WTC11 (cell line): Measurements from ENCODE around the gene COPB2. TPM values are rescaled to one million over a fixed set of nuclear protein-coding genes. Genes with fewer than 3 reads are reported as not detected.

ENCODE experiments used
- ATAC-seq: fragments of 200-7000 bp; cut with Tn5 transposase; 2 replicates; pipeline ENCODE4 v1.10.0; 2021; ENCODE audit warnings: mild to moderate bottlenecking, moderate library complexity
- CTCF ChIA-PET: fragments of 300-600 bp; sonication (Branson Sonifier 250); formaldehyde crosslinking; loops from one replicate; lab custom pipeline; 2021; ENCODE audit warnings: antibody characterized with exemption; lab: Charles Lee
- POLR2A ChIA-PET: fragments of 350-600 bp; sonication (Branson Sonifier 250); formaldehyde crosslinking; loops from one replicate; lab custom pipeline; 2021; ENCODE audit warnings: antibody characterized with exemption; lab: Charles Lee
- DNase-seq: peaks from one replicate; pipeline ENCODE4 v3.0.0; 2021; ENCODE audit warnings: low spot score
- H3K27ac Mint-ChIP-seq: 2 replicates; pipeline ENCODE4 v1.8.0; 2021; ENCODE audit warnings: mixed read lengths
- H3K27me3 Mint-ChIP-seq: 2 replicates; pipeline ENCODE4 v1.8.0; 2021; ENCODE audit warnings: low read depth, mild to moderate bottlenecking, moderate library complexity, mixed read lengths
- H3K36me3 Mint-ChIP-seq: 2 replicates; pipeline ENCODE4 v1.8.0; 2021; ENCODE audit warnings: mixed read lengths
- H3K4me1 Mint-ChIP-seq: 2 replicates; pipeline ENCODE4 v1.8.0; 2022; ENCODE audit warnings: mixed read lengths
- H3K4me3 Mint-ChIP-seq: 2 replicates; pipeline ENCODE4 v1.8.0; 2021; ENCODE audit warnings: mild to moderate bottlenecking, moderate library complexity, mixed read lengths
- H3K9me3 Mint-ChIP-seq: 2 replicates; pipeline ENCODE4 v1.8.0; 2021; ENCODE audit warnings: mixed read lengths
- ARID4B ChIP-seq: sonication (generic); formaldehyde crosslinking; IDR thresholded peaks from 2 replicates; pipeline ENCODE4 v1.8.0; 2023; ENCODE audit warnings: missing genetic modification reagents, mild to moderate bottlenecking, borderline replicate concordance
- ATF6 ChIP-seq: sonication (generic); formaldehyde crosslinking; IDR thresholded peaks from 2 replicates; pipeline ENCODE4 v1.8.1; 2023; ENCODE audit warnings: mild to moderate bottlenecking, missing genetic modification reagents
- CREM ChIP-seq: sonication (generic); formaldehyde crosslinking; IDR thresholded peaks from 2 replicates; pipeline ENCODE4 v1.8.1; 2022; ENCODE audit warnings: mild to moderate bottlenecking, missing genetic modification reagents, moderate library complexity
- CTCF ChIP-seq: fragments of 200-600 bp; IDR thresholded peaks from 2 replicates; pipeline ENCODE4 v1.8.0; 2022; ENCODE audit warnings: antibody characterized with exemption
- E2F5 ChIP-seq: sonication (generic); formaldehyde crosslinking; IDR thresholded peaks from 2 replicates; pipeline ENCODE4 v1.8.1; 2022; ENCODE audit warnings: mild to moderate bottlenecking, moderate library complexity, missing genetic modification reagents
- ETV6 ChIP-seq: sonication (generic); formaldehyde crosslinking; IDR thresholded peaks from 2 replicates; pipeline ENCODE4 v1.8.1; 2022; ENCODE audit warnings: mild to moderate bottlenecking, missing genetic modification reagents
- HMGXB4 ChIP-seq: sonication (generic); formaldehyde crosslinking; IDR thresholded peaks from 2 replicates; pipeline ENCODE4 v1.8.1; 2023; ENCODE audit warnings: mild to moderate bottlenecking, moderate library complexity, missing genetic modification reagents
- IRF1 ChIP-seq: sonication (generic); formaldehyde crosslinking; IDR thresholded peaks from 2 replicates; pipeline ENCODE4 v1.8.0; 2023; ENCODE audit warnings: missing genetic modification reagents
- MAX ChIP-seq: sonication (generic); formaldehyde crosslinking; IDR thresholded peaks from 2 replicates; pipeline ENCODE4 v1.8.0; 2022; ENCODE audit warnings: mild to moderate bottlenecking, missing genetic modification reagents
- MLX ChIP-seq: sonication (generic); formaldehyde crosslinking; IDR thresholded peaks from 2 replicates; pipeline ENCODE4 v1.8.1; 2023; ENCODE audit warnings: mild to moderate bottlenecking, missing genetic modification reagents, moderate library complexity
- MXD4 ChIP-seq: fragments of 250-450 bp; sonication (Bioruptor Pico); IDR thresholded peaks from 2 replicates; pipeline ENCODE4 v1.8.0; 2021; ENCODE audit warnings: mild to moderate bottlenecking, moderate library complexity, borderline replicate concordance
- NR2C2 ChIP-seq: sonication (generic); formaldehyde crosslinking; IDR thresholded peaks from 2 replicates; pipeline ENCODE4 v1.8.0; 2022; ENCODE audit warnings: mild to moderate bottlenecking, missing genetic modification reagents
- SMAD4 ChIP-seq: sonication (generic); formaldehyde crosslinking; IDR thresholded peaks from 2 replicates; pipeline ENCODE4 v1.8.0; 2022; ENCODE audit warnings: mild to moderate bottlenecking, missing genetic modification reagents
- SP1 ChIP-seq: sonication (generic); formaldehyde crosslinking; conservative IDR thresholded peaks from 2 replicates; pipeline ENCODE4 v1.8.1; 2022; ENCODE audit warnings: missing genetic modification reagents
- TCF7 ChIP-seq: sonication (generic); formaldehyde crosslinking; IDR thresholded peaks from 2 replicates; pipeline ENCODE4 v1.8.0; 2022; ENCODE audit warnings: mild to moderate bottlenecking, low read depth, missing genetic modification reagents, moderate library complexity
- TEAD1 ChIP-seq: sonication (generic); formaldehyde crosslinking; IDR thresholded peaks from 2 replicates; pipeline ENCODE4 v1.8.0; 2022; ENCODE audit warnings: mild to moderate bottlenecking, missing genetic modification reagents
- TP53 ChIP-seq: sonication (generic); formaldehyde crosslinking; IDR thresholded peaks from 2 replicates; pipeline ENCODE4 v1.8.1; 2023; ENCODE audit warnings: mild to moderate bottlenecking, missing genetic modification reagents
- USF1 ChIP-seq: sonication (generic); formaldehyde crosslinking; IDR thresholded peaks from 2 replicates; pipeline ENCODE4 v1.8.0; 2022; ENCODE audit warnings: mild to moderate bottlenecking, missing genetic modification reagents
- ZNF263 ChIP-seq: sonication (generic); formaldehyde crosslinking; IDR thresholded peaks from 2 replicates; pipeline ENCODE4 v1.8.1; 2022; ENCODE audit warnings: low read depth, mild to moderate bottlenecking, moderate library complexity, missing genetic modification reagents
- ZNF396 ChIP-seq: fragments of 250-450 bp; sonication (Bioruptor Pico); IDR thresholded peaks from 2 replicates; pipeline ENCODE4 v1.8.0; 2021; ENCODE audit warnings: mild to moderate bottlenecking, moderate library complexity, borderline replicate concordance
- total RNA-seq: library from RNA; stranded (reverse); gene quantifications from 3 replicates; pipeline ENCODE4 v1.2.3, GENCODE V29; 2021

Gene COPB2
- total RNA-seq, 1 experiment from 2014 or later = 141 TPM

GRCh38 chr3:139332092-139332491 lies 57.4 kb downstream of the COPB2 start (continued):
- TF ChIP-seq MXD4 (no peak), ETV6 (CRISPR knock-in tag) (no peak), NR2C2 (no peak), SMAD4 (CRISPR knock-in tag) (no peak), USF1 (CRISPR knock-in tag) (no peak), TCF7 (CRISPR knock-in tag) (no peak), MLX (CRISPR knock-in tag) (no peak), TP53 (CRISPR knock-in tag) (no peak)
- TF ChIP-seq, all 79 proteins: peak for 0

- no peaks in the 10 kb centered on the region for H3K36me3 Mint-ChIP-seq
- TF ChIP-seq ARID4B (CRISPR knock-in tag) = 0 out of 2 replicates have a peak, but pooled peaks have one; percentile 53
- TF ChIP-seq CTCF = peak; percentile 99
- peak; percentile 82; the same call in 1 of the 2 replicates for TF ChIP-seq TEAD1 (CRISPR knock-in tag)
- peak; percentile 43; the same call in 1 of the 2 replicates for TF ChIP-seq ZNF263 (CRISPR knock-in tag)
- peak; percentile 84 for TF ChIP-seq MAX (CRISPR knock-in tag)
- TF ChIP-seq ATF6 (CRISPR knock-in tag) = no peak
- no peak for TF ChIP-seq E2F5 (CRISPR knock-in tag)
- no peak for TF ChIP-seq TCF7 (CRISPR knock-in tag)
- TF ChIP-seq ETV6 (CRISPR knock-in tag) = peak; percentile 67; the same call in 1 of the 2 replicates
- peak; percentile 78 for TF ChIP-seq SP1 (CRISPR knock-in tag)
- TF ChIP-seq ZNF396 (CRISPR knock-in tag) = no peak
- TF ChIP-seq IRF1 = no peak
- peak; percentile 93 for TF ChIP-seq HMGXB4 (CRISPR knock-in tag)
- TF ChIP-seq CREM (CRISPR knock-in tag) = 0 out of 2 replicates have a peak, but pooled peaks have one; percentile 36
- ATAC-seq (peak; percentile 97), DNase-seq (peak; percentile 96)
- peaks cover 4% of the 10 kb centered on the region; the same call in 1 of the 2 replicates for H3K4me1 Mint-ChIP-seq
- ChIA-PET CTCF (interaction anchor here (0.6 to 2.3 kb wide), 75 partner anchors 9 to 1504 kb away, joined by 3 to 62 read pairs (median 4); partner anchors contain the start of genes COPB2, FOXL2, FOXL2NB and MRPS22), POLR2A (no interaction called here)
- peaks cover 60% of the 10 kb centered on the region for H3K27me3 Mint-ChIP-seq
- H3K27ac Mint-ChIP-seq = no peak overlapping the region
- no peaks in the 10 kb centered on the region for H3K9me3 Mint-ChIP-seq
- peak overlapping the region; percentile 56 for H3K4me3 Mint-ChIP-seq
Observed at GRCh38 chr3:139329364-139329850, 60.0 kb downstream of the COPB2 start.
